Measurements from ENCODE around the gene TBCD.

Gene TBCD

GRCh38 chr17:82856361-82856760 lies 104.5 kb downstream of the TBCD start:
- no peak for DNase-seq (ENCODE audit: low read depth)

GRCh38 chr17:82858376-82859126 lies 106.7 kb downstream of the TBCD start:
- DNase-seq (ENCODE audit: low read depth) = no peak

- peak; percentile 8 for DNase-seq (ENCODE audit: low read depth)
These were observed 107.9 kb downstream of the TBCD start for GRCh38 chr17:82859431-82860403.

GRCh38 chr17:82860606-82861392 lies 108.9 kb downstream of the TBCD start:
- no peak for DNase-seq (ENCODE audit: low read depth)

DNA sequence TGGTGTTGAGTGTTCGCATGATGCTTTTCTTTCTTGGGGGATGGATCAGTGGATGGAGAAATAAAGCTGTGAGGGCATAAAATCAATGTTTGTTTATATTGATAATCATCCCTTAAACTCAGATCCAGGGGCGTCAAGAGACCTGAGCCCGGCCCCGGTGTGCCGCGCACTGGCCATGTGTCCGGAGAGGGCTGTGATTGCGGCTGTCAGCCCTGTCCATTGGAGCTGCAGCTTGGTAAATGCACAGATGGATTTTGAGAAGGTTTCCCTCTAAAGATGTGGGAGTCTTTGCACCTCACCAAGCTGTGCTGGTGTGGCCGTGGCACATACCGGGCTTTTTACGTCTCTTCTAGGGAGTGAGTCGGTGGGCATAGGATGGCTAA lies 109.5 kb downstream of the TBCD start:
- no peak for DNase-seq (ENCODE audit: low read depth)

DNA sequence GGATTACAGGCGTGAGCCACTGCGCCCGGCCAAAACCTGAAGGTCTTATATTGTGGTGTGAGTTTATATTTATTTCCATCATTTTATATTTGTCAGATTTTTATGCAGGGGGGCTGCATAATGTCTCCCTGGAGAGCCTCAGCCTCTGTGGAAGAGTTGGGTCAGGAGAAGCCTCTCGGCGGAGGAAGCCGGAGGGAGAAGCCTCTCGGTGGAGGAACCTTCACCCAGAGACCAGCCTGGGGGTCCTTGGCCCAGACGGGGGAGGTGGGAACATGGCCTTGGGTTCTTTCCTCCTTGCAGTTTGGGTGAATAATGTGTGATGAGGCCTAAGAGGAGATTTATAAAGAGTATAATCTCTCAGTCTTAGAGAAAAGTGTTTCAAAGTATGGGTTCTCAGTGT lies 110.3 kb downstream of the TBCD start:
- no peak for DNase-seq (ENCODE audit: low read depth)

GRCh38 chr17:82862737-82863382 lies 111.0 kb downstream of the TBCD start:
- DNase-seq (ENCODE audit: low read depth) = no peak

DNA sequence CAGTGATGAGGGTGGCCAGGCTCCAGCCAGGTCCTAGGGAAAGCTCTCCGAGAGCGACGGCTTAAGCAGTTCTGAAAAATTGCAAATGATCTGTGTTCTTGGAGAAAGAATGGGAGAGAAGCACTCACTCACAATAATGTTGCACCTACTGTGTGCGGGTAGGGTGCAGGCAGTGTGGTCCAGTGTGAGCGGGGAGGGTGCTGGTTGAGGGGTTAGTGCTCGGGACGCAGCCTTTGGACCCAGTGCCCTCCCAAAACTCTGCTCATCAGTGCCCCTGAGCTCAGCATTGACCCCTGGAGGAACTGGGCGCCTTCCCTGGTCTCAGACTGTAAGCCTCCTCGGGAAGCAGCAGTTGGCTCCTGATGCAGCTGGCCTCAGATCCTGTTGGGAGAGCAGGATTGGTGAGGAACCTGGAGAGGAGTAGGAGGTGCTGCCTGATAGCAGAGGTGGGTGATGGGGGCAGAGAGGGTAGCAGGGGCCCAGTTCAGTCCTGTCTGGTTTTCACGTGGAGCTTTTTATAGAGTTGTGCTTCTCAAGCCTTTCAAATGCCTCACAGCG lies 111.6 kb downstream of the TBCD start:
- no peak for DNase-seq (ENCODE audit: low read depth)

DNA sequence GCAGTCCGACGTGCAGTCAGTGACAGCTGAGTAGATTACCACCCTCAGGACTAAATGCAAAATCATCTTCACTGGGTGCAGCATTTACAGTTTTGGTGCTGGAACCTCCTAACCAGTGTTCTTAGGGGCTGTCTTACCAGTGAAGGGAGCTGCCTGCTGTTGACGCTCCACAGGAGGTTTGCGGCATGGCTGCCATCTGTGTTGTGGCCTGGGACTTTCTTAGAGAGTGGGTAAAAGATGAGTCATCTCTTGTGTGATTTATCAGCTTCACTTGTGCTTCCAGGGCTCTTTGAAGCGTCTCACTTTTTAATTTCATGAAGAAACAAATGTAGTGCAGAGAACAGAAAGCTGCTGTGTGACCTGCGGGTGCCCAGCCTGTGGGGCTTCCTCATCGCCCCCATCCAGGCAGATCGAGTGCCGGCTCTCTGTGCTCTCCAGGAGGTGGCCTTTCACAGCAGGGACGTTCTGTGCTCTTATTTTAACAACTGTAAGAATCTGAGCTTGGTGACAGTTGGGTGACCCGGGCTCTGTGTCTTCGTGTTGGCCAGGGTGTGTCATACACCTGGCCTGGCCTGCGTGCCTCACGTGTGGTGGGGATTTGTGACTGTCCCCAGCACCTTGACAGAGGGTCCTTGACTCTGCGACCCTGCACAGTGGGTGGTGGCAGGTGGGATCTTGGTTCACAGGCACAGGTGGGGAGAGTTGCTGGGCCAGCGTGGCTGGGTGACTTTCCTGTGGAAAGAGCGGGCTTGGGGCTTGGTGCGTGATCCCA lies 112.3 kb downstream of the TBCD start:
- no peak for DNase-seq (ENCODE audit: low read depth)

- DNase-seq (ENCODE audit: low read depth) = no peak
These were observed 112.9 kb downstream of the TBCD start for GRCh38 chr17:82864713-82865248.

DNA sequence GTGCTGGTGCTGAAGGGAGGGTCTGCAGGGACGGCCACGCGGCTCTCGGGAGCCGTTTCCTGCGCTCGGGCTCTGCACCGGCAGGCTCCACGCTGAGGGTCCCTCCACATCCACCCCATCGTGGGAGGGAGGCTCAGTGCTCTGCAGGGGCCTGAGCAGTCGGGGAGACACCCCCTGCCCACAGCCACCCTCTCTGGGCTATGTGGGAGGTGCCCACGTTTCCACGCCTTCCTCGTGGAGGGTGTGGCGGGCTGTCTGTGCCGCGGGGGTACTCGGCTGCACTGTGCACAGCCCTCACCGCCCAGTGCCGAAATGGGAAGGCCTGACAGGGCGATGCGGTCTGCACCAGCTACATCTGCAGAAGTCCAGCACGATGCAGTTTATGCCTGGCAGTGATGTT lies 113.4 kb downstream of the TBCD start:
- DNase-seq (ENCODE audit: low read depth) = no peak

- no peak for DNase-seq (ENCODE audit: low read depth)
These were observed 114.0 kb downstream of the TBCD start for GRCh38 chr17:82865774-82866395.

DNA sequence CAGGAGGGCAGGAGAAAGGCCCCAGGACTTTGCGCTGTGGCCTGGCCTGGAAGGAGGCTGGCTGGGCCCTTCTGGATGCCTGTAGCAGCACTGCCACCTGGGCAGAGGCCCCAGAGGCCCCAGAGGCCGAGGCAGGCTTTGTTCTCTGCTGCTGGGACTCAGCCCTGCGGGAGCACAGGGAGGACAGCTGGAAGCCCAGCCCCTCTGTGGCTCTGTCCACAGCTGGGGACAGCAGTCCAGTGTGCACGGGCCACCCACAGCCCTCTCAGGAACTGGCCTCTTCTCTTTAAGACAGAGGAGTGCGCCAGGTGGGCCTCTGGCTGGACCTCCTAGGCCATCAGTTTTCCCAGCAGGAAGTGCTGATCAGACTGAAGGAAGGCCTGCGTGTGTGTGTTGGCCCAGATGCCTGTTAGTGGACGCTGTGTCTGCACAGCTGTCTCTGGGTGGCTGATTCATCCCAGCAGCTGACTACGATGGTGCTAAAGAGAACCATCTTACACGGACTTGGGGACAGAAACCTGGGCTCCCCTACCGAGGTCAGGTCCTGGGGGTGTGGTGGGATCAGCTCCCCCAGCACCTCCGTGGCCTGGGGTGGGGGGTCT lies 114.8 kb downstream of the TBCD start:
- DNase-seq (ENCODE audit: low read depth) = no peak

GRCh38 chr17:82867763-82868325 lies 116.0 kb downstream of the TBCD start:
- DNase-seq (ENCODE audit: low read depth) = no peak

GRCh38 chr17:82868715-82869131 lies 116.9 kb downstream of the TBCD start:
- no peak for DNase-seq (ENCODE audit: low read depth)

GRCh38 chr17:82869536-82869935 lies 117.7 kb downstream of the TBCD start:
- no peak for DNase-seq (ENCODE audit: low read depth)

- DNase-seq (ENCODE audit: low read depth) = no peak
These were observed 118.2 kb downstream of the TBCD start for GRCh38 chr17:82870091-82870491.

GRCh38 chr17:82870541-82870940 lies 118.7 kb downstream of the TBCD start:
- DNase-seq (ENCODE audit: low read depth) = no peak
